ENCODE results near the gene RHD.
"Not testable (repeated sequence)": the region's sequence is repeated elsewhere in the genome, so short reads cannot be mapped to it uniquely, and the experiment has no call there.

Gene RHD

DNA sequence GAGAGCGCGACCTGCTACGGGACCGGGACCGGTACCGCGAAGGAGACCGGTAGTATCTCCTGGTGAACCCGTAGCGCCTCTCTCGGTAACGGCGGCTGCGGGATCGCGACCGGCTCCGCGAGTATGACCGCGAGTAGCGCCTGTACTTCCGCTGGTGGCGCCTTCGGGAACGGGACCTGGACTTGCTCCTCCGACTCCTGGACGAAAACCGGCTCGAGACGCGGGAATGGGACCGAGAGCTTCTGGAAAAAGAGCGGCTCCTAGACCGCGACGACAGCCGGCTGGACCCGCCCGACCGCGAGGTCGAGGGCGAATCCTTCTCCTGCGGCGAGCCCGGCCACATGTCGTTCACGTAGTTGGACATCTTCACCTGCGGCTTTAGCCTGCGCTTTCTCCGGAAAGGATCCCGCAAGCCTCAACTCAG lies 25.7 kb upstream of the RHD start:
- peak overlapping the region; percentile 97 for H3K27ac Mint-ChIP-seq
- H3K4me3 Mint-ChIP-seq: peak overlapping the region; percentile 96

DNA sequence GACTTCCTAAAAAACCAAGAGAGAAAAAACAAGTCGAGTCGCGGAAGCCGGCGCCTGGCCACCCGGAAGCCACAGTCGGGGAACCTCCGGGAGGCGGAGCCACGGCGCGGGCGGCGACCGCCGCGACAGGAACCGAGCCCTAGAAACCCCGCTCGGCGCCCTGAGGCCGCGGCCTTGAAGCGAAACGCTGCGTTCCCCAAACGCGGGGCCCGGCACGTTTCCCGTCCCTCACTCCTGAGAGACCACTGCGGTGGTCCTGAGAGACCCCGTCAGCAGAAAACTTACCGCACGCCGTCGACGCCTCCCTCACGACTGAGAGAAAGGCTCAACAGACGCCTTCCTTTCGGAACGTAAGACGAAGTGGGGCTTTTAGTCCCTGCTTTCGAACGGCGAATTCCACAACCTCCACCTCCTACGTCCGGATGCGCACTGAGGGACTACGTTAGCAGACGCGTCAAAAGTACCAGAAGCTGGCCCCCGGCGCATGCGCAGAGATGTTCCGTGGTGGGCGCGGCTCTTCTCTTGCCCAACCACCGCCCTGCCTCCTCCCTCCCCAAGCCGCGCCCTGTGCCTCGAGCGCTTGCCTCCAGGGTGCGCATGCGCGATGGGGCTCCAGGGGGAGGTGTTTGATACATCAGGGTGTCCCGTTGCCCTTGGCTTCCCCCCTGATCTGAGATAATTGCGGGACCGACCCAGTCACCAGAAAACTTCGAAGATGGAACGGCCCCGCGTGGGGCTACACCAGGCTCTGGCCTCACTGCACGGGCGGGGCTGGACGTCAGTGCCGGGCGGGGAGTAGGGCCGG lies 25.1 kb upstream of the RHD start, which contains the start of gene RSRP1:
Gene RSRP1, minus strand, starts transcription at position 431 of the 805 bp plus-strand sequence. CDS start 491 bp downstream, outside the sequence.
- intact Hi-C loops (cut with micrococcal nuclease): loop anchor here (1.0 to 2.0 kb wide), 2 partner anchors 8 to 14 kb away; partner anchors contain the start of gene SYF2
- Mint-ChIP-seq H3K36me3 (ENCODE audit: low read depth) (peaks cover 64% of the 10 kb centered on the region), H3K27ac (peak within 1 kb of the TSS; percentile 97), H3K9me3 (no peaks in the 10 kb centered on the region), H3K27me3 (no peaks in the 10 kb centered on the region), H3K4me1 (ENCODE audit: low read depth) (peaks cover 48% of the 10 kb centered on the region), H3K4me3 (peak within 1 kb of the TSS; percentile 96)

More for the DNA sequence above, 25.7 kb upstream of the RHD start:
- Mint-ChIP-seq H3K27me3 (no peaks in the 10 kb centered on the region), H3K36me3 (ENCODE audit: low read depth) (peaks cover 63% of the 10 kb centered on the region), H3K9me3 (no peaks in the 10 kb centered on the region), H3K4me1 (ENCODE audit: low read depth) (peaks cover 48% of the 10 kb centered on the region)
- intact Hi-C loops (cut with micrococcal nuclease): loop anchor here (1.0 to 2.0 kb wide), 2 partner anchors 7 to 14 kb away; partner anchors contain the start of gene SYF2

DNA sequence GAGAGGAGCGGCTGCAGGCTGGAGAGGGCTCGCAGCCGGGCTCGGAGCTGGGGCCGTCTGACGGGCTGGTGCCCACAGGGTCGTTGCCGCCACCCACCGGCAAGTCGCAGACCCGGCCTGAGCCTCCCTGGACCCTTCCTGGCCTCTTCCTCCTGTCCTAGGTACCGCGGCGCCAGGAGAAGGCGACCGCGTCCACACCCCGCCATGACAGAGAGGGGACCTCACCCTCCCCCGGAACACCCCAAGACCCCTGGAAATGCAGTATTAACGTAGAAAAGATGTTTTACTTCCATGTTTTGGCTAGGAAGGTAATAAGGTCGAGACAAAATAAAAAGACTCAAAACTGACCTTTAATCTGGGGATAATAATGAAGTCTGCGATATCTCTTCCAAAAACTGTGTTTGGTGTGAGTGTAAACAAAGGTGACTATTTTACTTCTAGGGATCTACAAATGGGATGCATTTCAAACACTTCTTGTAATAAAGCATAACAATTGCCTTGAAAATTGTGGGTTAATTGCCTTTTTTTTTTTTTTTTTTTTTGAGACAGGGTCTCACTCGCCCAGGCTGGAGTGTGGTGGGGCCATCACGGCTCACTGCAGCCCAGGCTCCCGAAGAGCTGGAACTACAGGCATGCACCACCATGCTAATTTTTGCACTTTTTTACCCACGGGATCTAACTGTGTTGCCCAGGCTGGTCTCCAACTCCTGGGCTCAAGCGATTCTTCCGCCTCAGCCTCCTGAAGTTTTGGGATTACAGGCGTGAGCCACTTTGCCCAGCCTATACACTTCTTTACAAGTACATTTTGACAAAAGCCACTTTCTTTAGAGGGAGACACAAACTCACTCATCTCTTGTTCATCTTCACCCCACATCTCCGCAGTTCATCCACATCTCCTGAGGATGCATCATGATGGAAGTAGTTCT lies 24.2 kb upstream of the RHD start:
- Mint-ChIP-seq H3K36me3 (ENCODE audit: low read depth) (peaks cover 59% of the 10 kb centered on the region), H3K27me3 (no peaks in the 10 kb centered on the region), H3K9me3 (no peaks in the 10 kb centered on the region), H3K4me1 (ENCODE audit: low read depth) (peaks cover 41% of the 10 kb centered on the region), H3K27ac (peak overlapping the region; percentile 97), H3K4me3 (peak overlapping the region; percentile 96)
- intact Hi-C loops (cut with micrococcal nuclease): loop anchor here (1.0 to 2.0 kb wide), 2 partner anchors 9 to 15 kb away; partner anchors contain the start of gene SYF2

DNA sequence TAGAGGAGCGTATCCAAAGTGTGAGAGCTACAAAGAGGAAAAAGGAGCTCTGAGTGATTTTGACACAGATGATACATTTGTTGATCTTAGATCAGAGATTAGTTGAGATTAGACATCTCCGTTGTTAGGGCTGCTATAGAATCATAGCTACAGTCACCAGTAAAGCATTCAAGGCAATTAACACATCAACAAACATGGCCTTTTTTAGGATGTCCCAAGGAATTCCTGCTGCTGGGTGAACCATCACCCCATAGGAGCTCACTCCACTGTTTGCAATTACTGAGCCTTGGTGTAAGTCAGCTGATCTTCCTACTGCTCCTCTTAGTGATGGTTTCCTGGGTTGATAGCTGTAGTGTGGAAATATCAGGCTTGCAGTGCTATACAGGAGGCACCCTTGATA lies 18.4 kb upstream of the RHD start:
- Mint-ChIP-seq H3K27ac (no peak overlapping the region), H3K4me3 (no peak overlapping the region), H3K9me3 (no peaks in the 10 kb centered on the region), H3K36me3 (ENCODE audit: low read depth) (peaks cover 17% of the 10 kb centered on the region), H3K27me3 (no peaks in the 10 kb centered on the region), H3K4me1 (ENCODE audit: low read depth) (no peaks in the 10 kb centered on the region)
- intact Hi-C loops (cut with micrococcal nuclease): no loop called here

DNA sequence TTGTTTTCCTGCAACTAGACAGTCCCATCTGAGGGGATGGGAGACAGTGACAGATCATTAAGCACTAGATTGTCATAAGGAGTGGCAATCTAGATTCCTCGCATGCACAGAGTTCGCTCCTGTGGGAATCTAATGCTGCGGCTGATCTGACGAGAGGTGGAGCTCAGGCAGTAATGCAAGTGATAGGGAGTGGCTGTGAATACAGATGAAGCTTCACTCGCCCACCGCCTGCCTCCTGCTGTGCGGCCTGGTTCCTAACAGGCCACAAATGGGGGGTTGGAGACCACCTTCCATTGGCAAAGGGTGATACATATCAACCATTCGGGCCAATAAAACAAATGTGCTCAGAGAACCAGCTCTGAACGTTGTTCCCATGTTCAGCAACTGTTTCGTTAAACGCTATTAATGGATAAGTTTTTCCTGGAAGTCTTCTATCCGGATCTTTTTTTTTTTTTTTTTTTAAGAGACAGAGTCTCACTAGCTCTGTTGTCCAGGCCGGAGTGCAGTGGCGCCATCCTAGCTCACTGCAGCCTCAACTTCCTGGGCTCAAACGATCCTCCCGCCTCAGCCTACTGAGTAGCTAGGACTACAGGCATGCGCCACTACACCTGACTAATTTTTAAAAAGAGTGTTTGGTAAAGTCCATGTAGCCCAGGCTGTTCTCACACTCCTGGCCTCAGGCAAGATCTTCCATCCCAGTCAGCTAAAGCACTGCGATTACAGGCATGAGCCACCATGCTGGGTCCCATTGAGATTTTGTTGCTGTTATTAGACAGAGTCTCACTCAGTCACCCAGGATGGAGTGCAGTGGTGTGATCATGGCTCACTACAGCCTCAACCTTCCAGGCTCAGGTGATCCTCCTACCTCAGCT lies 16.4 kb upstream of the RHD start:
- Mint-ChIP-seq H3K9me3 (no peaks in the 10 kb centered on the region), H3K4me1 (ENCODE audit: low read depth) (peaks cover 15% of the 10 kb centered on the region), H3K27ac (no peak overlapping the region), H3K4me3 (no peak overlapping the region), H3K27me3 (no peaks in the 10 kb centered on the region), H3K36me3 (ENCODE audit: low read depth) (peaks cover 17% of the 10 kb centered on the region)
- intact Hi-C loops (cut with micrococcal nuclease): no loop called here

DNA sequence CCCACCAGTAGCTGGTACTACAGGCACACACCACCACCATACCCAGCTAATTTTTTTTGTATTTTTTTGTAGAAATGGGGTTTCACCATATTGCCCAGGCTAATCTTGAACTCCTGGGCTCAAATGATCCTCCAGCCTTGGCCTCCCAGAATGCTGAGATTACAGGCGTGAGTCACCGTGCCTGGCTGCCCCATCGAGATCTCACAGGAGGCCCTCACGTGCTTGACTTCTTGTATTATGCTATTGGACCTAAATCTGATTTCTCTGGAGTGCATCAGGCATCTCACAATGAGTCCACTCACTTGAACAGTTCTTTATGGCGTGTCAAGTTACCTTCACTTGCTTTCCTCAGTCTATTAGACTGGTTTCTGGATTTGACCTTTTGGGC lies 15.7 kb upstream of the RHD start:
- no peak overlapping the region for H3K4me3 Mint-ChIP-seq
- intact Hi-C loops (cut with micrococcal nuclease): no loop called here
- H3K27ac Mint-ChIP-seq: no peak overlapping the region
- no peaks in the 10 kb centered on the region for H3K27me3 Mint-ChIP-seq
- H3K36me3 Mint-ChIP-seq (ENCODE audit: low read depth): peaks cover 17% of the 10 kb centered on the region
- no peaks in the 10 kb centered on the region for H3K9me3 Mint-ChIP-seq
- H3K4me1 Mint-ChIP-seq (ENCODE audit: low read depth): peaks cover 17% of the 10 kb centered on the region

DNA sequence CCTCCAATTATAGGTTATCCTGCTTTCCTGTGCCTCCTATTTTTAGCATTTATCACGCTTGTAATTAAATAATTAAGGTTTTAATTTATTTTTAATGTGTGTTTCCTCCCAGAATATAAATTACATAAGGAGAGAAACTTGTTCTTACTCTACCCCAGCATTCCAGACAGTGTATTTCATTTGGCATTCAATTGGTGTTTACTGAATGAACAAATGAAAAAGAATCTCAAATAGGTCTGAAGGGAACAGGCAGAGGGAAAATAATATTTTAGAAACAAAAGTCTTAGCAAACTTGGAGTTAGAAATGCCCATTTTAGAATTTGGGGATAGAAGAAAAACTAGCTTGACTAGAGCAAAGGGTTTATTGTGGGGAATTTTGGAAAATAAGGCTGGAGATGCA lies 15.1 kb upstream of the RHD start:
- no peak overlapping the region for H3K27ac Mint-ChIP-seq
- H3K27me3 Mint-ChIP-seq: no peaks in the 10 kb centered on the region
- intact Hi-C loops (cut with micrococcal nuclease): no loop called here
- H3K9me3 Mint-ChIP-seq: no peaks in the 10 kb centered on the region
- peaks cover 13% of the 10 kb centered on the region for H3K36me3 Mint-ChIP-seq (ENCODE audit: low read depth)
- no peak overlapping the region for H3K4me3 Mint-ChIP-seq
- peaks cover 17% of the 10 kb centered on the region for H3K4me1 Mint-ChIP-seq (ENCODE audit: low read depth)

DNA sequence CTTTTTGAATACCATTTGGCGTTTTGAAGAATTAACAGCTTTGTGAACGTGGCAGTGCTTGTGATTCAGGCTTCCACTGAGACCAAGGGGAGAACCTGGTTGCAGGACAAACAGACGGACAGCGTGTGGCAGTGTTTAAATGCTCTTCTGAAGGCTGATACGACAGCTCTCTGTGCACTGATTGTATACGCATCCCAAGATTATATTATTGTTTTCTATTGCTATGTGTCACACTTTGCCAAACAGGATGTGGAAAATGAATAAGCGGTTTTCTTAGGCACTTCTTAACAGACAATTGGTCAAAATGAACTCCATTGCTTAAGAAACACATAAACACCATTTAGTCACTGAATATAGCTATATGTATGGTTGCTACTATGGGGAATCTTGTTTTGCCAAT lies 12.5 kb upstream of the RHD start:
- intact Hi-C loops (cut with micrococcal nuclease); H3K9me3 Mint-ChIP-seq: not testable (repeated sequence)
- H3K4me1 Mint-ChIP-seq (ENCODE audit: low read depth): peaks cover 17% of the 10 kb centered on the region

DNA sequence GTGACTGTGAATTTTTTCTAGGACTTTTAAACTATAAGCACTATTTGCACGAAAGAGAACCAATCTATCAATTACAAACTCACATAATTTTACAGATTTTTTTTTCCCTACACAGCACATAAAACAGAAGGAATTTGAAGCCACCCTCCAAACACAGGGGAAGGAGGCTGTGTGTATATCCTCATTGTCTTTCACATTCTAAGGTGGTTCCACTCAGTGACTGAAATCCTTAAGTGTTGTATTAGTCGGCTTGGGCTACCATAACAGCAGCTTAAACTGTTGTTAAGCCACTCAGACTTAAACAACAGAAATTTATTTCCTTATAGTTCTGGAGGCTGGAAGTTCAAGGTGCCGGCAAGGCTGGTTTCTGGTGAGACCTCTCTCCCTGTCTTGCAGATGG lies 12.0 kb upstream of the RHD start:
- intact Hi-C loops (cut with micrococcal nuclease); H3K27me3 Mint-ChIP-seq; H3K9me3 Mint-ChIP-seq; H3K4me3 Mint-ChIP-seq: not testable (repeated sequence)
- Mint-ChIP-seq H3K27ac (peak overlapping the region; percentile 37), H3K36me3 (ENCODE audit: low read depth) (peaks cover 23% of the 10 kb centered on the region), H3K4me1 (ENCODE audit: low read depth) (peaks cover 17% of the 10 kb centered on the region)

More for the DNA sequence above, 12.5 kb upstream of the RHD start:
- not testable (repeated sequence) for H3K4me3 Mint-ChIP-seq, H3K27ac Mint-ChIP-seq, H3K27me3 Mint-ChIP-seq
- H3K36me3 Mint-ChIP-seq (ENCODE audit: low read depth): peaks cover 23% of the 10 kb centered on the region

DNA sequence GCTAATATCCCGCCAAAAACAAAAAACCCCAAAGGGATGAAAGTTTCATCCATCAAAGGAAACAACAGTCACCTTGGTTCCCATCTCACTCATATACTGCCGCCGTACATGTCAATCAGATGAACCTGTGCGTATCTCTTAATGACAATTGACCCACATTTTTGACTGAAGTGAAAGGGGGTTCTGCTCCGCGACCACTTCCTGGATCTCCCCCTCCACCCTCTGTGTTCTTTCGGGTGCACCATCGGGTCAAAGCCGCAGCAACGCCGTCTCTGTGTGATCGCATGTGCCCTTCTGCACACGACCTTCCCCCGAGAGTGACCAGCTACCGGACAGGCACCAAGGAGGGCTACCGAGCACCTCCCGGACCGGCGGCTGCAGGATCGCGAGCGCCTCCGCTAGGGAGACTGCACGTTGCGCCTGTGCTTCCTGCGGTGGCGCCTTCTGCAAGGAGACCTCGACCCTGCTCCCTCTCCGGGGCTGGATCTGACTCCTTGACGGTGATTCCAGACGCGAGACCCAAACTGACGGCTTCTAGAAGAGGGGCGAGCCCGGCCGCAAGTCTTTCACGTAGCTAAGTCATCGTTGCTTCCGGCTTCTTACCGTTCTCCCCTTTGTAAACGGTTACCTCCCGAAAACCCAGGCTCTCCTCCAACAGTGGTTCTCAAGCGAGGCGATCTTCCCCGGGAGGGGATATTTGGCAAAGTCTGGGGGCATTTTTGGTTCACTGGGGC lies 5.6 kb upstream of the RHD start:
- H3K27me3 Mint-ChIP-seq; H3K4me3 Mint-ChIP-seq; H3K27ac Mint-ChIP-seq; H3K9me3 Mint-ChIP-seq; H3K4me1 Mint-ChIP-seq (ENCODE audit: low read depth); intact Hi-C loops (cut with micrococcal nuclease): not testable (repeated sequence)
- H3K36me3 Mint-ChIP-seq (ENCODE audit: low read depth): peaks cover 23% of the 10 kb centered on the region

DNA sequence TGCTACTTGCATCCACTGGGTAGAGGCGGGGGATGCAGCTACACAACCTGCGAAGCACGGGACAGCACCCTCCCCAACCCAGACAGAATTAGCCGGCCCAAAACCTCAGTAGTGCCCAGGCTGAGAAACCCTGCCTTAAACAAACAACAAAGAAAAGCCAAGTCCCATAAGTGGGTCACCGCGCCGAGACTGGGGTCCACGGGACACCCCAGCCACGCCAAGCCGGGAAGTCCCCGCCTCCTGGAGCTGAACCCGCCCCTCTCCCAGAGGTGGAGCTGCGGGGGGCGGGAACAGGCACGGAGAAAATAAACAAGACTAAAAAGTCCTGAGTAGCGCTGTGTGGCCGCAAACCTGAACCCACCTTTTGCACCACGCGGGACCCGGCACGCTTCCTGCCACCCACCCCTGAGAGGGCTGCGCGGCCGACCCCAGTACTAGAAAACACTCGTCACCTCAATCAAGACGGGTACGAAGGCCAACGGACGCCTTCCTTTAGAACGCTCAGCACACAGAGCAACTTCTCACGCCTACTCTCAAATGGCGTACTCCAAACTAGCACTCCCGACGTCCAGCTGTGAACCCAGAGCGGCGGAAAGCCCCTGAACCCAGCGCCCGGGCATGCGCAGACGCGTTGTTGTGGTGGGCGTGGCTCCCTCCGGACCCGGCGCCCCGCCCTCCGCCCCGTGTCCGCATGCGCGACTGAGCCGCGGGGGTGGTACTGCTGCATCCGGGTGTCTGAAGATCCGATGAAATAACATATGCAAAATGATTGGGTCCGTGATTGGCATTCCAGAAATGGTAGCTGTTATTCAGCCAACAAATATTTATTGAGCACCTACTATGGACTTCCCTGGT lies 4.8 kb upstream of the RHD start:
- H3K27me3 Mint-ChIP-seq; H3K4me1 Mint-ChIP-seq (ENCODE audit: low read depth); H3K4me3 Mint-ChIP-seq; H3K9me3 Mint-ChIP-seq; H3K27ac Mint-ChIP-seq; intact Hi-C loops (cut with micrococcal nuclease): not testable (repeated sequence)
- peaks cover 18% of the 10 kb centered on the region for H3K36me3 Mint-ChIP-seq (ENCODE audit: low read depth)

DNA sequence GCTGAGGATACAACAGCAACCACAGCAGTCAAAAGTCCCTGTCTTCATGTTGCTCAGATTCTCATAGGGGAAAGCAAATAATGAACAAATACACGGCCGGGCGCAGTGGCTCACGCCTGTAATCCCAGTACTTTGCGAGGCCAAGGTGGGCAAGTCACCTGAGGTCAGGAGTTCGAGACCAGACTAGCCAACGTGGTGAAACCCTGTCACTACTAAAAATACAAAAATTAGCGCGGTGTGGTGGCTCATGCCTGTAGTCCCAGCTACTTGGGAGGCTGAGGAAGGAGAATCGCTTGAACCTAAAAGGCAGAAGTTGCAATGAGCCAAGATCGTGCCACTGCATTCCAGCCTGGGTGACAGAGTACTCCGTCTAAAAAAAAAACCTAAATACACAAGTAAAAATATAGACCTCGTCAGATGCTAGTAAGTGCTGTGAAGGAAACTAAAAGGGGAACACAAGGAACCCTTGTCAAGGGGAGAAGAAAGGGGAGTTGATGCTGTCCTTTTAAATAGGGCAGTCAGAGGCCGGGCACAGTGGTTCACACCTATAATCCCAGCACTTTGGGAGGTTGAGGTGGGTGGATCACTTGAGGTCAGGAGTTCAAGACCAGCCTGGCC lies 4.1 kb upstream of the RHD start:
- peaks cover 10% of the 10 kb centered on the region for H3K36me3 Mint-ChIP-seq (ENCODE audit: low read depth)
- H3K27ac Mint-ChIP-seq; intact Hi-C loops (cut with micrococcal nuclease); H3K9me3 Mint-ChIP-seq; H3K4me1 Mint-ChIP-seq (ENCODE audit: low read depth); H3K4me3 Mint-ChIP-seq; H3K27me3 Mint-ChIP-seq: not testable (repeated sequence)

Data from dendritic cell treated with granulocyte-macrophage colony-stimulating factor and Interleukin-4, amounts not matched to agents 40 ng/mL and 50 ng/mL, for 4 days (primary cell).